ENCODE data around the gene TMEM202. TPM values are rescaled to one million over a fixed set of nuclear protein-coding genes. Genes with fewer than 3 reads are reported as not detected.
A peak's percentile ranks its signal among the peaks of the same experiment; 100 is the strongest.

The TMEM202 gene
- total and polyA plus RNA-seq, 2 of the 13 experiments (the other 11 are each of a cell fraction or from before 2014, with no cell fraction given), result not detected

DNA sequence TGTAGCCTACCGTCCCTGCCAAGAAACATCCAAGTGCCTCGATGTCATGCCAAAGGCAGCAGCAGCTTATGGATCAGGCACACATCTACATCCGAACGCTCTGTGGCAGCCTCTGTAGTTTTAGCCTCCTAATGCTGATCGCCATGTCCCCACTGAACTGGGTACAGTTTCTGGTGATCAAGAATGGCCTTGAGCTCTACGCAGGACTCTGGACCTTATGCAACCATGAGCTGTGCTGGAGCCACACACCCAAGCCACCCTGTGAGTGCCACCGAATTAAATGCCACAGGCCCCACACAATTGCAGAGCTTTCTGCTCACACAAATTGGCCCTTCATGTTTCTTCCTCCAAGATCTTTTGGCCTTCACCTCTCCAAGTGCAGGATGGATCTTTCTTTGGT, 543 bp downstream of the TMEM202 start (continued):
- no peak for TF ChIP-seq TCF7 (IDR thresholded peaks at IDR 0.05; ENCODE audit: low read depth)
- TF ChIP-seq SNAPC2 (CRISPR knock-in tag; IDR thresholded peaks at IDR 0.05), result no peak
- no peak for TF ChIP-seq ZHX1 (CRISPR knock-in tag; IDR thresholded peaks at IDR 0.05; ENCODE audit: low read depth)
- no peak for TF ChIP-seq ELK4 (CRISPR knock-in tag; IDR thresholded peaks at IDR 0.05; ENCODE audit: borderline replicate concordance)
- no peak for TF ChIP-seq MXD4 (CRISPR knock-in tag; IDR thresholded peaks at IDR 0.05)
- peak; percentile 26; the same call in 1 of the 2 replicates for TF ChIP-seq HIC2 (CRISPR knock-in tag; IDR thresholded peaks at IDR 0.05; ENCODE audit: low read depth)
- TF ChIP-seq SRY (CRISPR knock-in tag; IDR thresholded peaks at IDR 0.05), result no peak
- no peak for TF ChIP-seq ETV5 (CRISPR knock-in tag; IDR thresholded peaks at IDR 0.05; ENCODE audit: borderline replicate concordance)
- no peak for TF ChIP-seq KIAA2018 (CRISPR knock-in tag; IDR thresholded peaks at IDR 0.05; ENCODE audit: borderline replicate concordance)
- no peak for TF ChIP-seq ZNF883 (CRISPR knock-in tag; IDR thresholded peaks at IDR 0.05; ENCODE audit: not compliant biosample characterization)

Measured in HepG2 (cell line).